Measurements from ENCODE around the gene USF3. TPM values are rescaled to one million over a fixed set of nuclear protein-coding genes. Genes with fewer than 3 reads are reported as not detected.

USF3 gene
- total RNA-seq, 4 donors from 2014 or later = 23.1 to 33.2 (median 27.8) TPM

GRCh38 chr3:113626503-113627371, 69.7 kb downstream of the USF3 start:
- in situ Hi-C loops (cut with MboI; ENCODE audit: low pct_ligation_motif_present in 1 of 4, low pct_unique_long_range_greater_than_20kb in 1 of 4, low sequenced_read_pairs in 3 of 4) = no loop called here
- intact Hi-C loops (cut with DNase I; ENCODE audit: low total_unique reads) = loop anchor here (10.0 kb wide), 1 partner anchor 342 kb away; no protein-coding TSS in a partner anchor

DNA sequence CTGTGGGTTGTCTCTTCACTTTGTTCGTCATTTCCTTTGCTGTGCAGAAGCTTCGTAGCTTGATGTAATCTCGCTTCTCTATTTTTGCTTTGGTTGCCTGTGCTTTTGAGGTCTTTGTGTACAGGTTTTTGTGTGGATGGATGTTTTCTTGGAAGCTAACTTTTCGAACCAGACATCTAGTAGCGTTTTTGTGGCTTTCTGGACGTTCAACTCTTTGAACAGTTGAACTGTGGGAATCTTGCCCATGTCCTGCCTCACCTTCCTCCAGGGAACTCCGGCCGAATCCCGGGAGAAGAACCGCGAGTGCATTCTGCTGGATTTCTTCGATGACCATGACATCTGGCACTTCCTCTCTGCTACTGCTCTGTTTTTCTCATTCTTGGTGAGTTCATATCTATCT, 70.6 kb downstream of the USF3 start:
- 72 to 86% methylated on average over 10 to 12 of the region's 12 CpGs for WGBS, 2 donors (ENCODE audit: low coverage in 1 of 2)
- H3K4me3 ChIP-seq = no peak overlapping the region
- intact Hi-C loops (cut with DNase I; ENCODE audit: low total_unique reads) = loop anchor here (10.0 kb wide), 1 partner anchor 341 kb away; no protein-coding TSS in a partner anchor
- DNase-seq = no peak
- TF ChIP-seq POLR2A (IDR thresholded peaks at IDR 0.05) (no peak), POLR2AphosphoS5 (IDR thresholded peaks at IDR 0.05) (peak in 1 of 3 donors; percentile 24), EP300 (IDR thresholded peaks at IDR 0.05; ENCODE audit: low read depth) (no peak), CTCF (IDR thresholded peaks at IDR 0.05) (no peak)
- H3K27ac ChIP-seq = peak overlapping the region in 1 of 4 donors; percentile 10
- no peaks in the 10 kb centered on the region for H3K36me3 ChIP-seq
- in situ Hi-C loops (cut with MboI; ENCODE audit: low pct_ligation_motif_present in 1 of 4, low pct_unique_long_range_greater_than_20kb in 1 of 4, low sequenced_read_pairs in 3 of 4) = no loop called here
- H3K27me3 ChIP-seq = no peaks in the 10 kb centered on the region
- H3K9me3 ChIP-seq = no peaks in the 10 kb centered on the region
- H3K4me1 ChIP-seq = peaks cover 8 to 32% (median 19%) of the 10 kb centered on the region in 4 donors

More at GRCh38 chr3:113626503-113627371, 69.7 kb downstream of the USF3 start:
- TF ChIP-seq POLR2A (IDR thresholded peaks at IDR 0.05) (no peak), CTCF (IDR thresholded peaks at IDR 0.05) (peak; percentile 73 to 82 (median 80)), EP300 (IDR thresholded peaks at IDR 0.05; ENCODE audit: low read depth) (no peak)
- Histone ChIP-seq H3K9me3 (no peaks in the 10 kb centered on the region), H3K27ac (peak overlapping the region in 1 of 4 donors; percentile 10), H3K27me3 (no peaks in the 10 kb centered on the region), H3K4me1 (peaks cover 10 to 41% (median 26%) of the 10 kb centered on the region in 4 donors), H3K36me3 (no peaks in the 10 kb centered on the region), H3K4me3 (no peak overlapping the region)
- DNase-seq = peak; percentile 57
- 28 to 53% methylated on average over 4 to 10 of the region's 10 CpGs for WGBS, 2 donors (ENCODE audit: low coverage in 1 of 2)

- no peak overlapping the region for H3K4me3 ChIP-seq
- intact Hi-C loops (cut with DNase I; ENCODE audit: low total_unique reads) = loop anchor here (10.0 kb wide), 1 partner anchor 339 kb away; no protein-coding TSS in a partner anchor
Measured at GRCh38 chr3:113623811-113624210, 72.6 kb downstream of the USF3 start.

More at GRCh38 chr3:113623811-113624210, 72.6 kb downstream of the USF3 start:
- Histone ChIP-seq H3K4me1 (peaks cover 3 to 12% (median 4%) of the 10 kb centered on the region in 4 donors), H3K27me3 (no peaks in the 10 kb centered on the region), H3K27ac (no peak overlapping the region), H3K36me3 (no peaks in the 10 kb centered on the region), H3K9me3 (no peaks in the 10 kb centered on the region)
- WGBS, 2 donors (ENCODE audit: low coverage in 1 of 2) = 89 to 91% methylated on average over 6 to 7 of the region's 7 CpGs
- DNase-seq = no peak
- in situ Hi-C loops (cut with MboI; ENCODE audit: low pct_ligation_motif_present in 1 of 4, low pct_unique_long_range_greater_than_20kb in 1 of 4, low sequenced_read_pairs in 3 of 4) = no loop called here
- no peak for TF ChIP-seq EP300 (IDR thresholded peaks at IDR 0.05; ENCODE audit: low read depth)
- TF ChIP-seq CTCF (IDR thresholded peaks at IDR 0.05) = no peak
- TF ChIP-seq POLR2AphosphoS5 (IDR thresholded peaks at IDR 0.05) = no peak
- no peak for TF ChIP-seq POLR2A (IDR thresholded peaks at IDR 0.05)
